ENCODE measurements around the gene UPK2.
"Not testable (repeated sequence)": the region's sequence is repeated elsewhere in the genome, so short reads cannot be mapped to it uniquely, and the experiment has no call there.

Gene UPK2

GRCh38 chr11:118979434-118979833 is 23.3 kb downstream of the UPK2 start:
- peaks cover 6% of the 10 kb centered on the region for H3K4me1 ChIP-seq (ENCODE audit: insufficient read depth, low read length)
- no peak overlapping the region for H3K27ac ChIP-seq (ENCODE audit: low read depth, low read length)
- H3K27me3 ChIP-seq (ENCODE audit: control insufficient read depth in 1 of 2, insufficient read depth in 2 of 2, low read length in 2 of 2), result no peaks in the 10 kb centered on the region
- H3K9ac ChIP-seq (ENCODE audit: low read length), result no peak overlapping the region
- H3K9me3 ChIP-seq (ENCODE audit: low read length), result no peaks in the 10 kb centered on the region
- no peaks in the 10 kb centered on the region for H3K36me3 ChIP-seq (ENCODE audit: insufficient read depth, low read length)
- no peak overlapping the region for H3K4me3 ChIP-seq (ENCODE audit: low read depth in 1 of 2, low read length in 2 of 2)

GRCh38 chr11:118980191-118980881 is 24.2 kb downstream of the UPK2 start:
- no peak overlapping the region for H3K27ac ChIP-seq (ENCODE audit: low read depth, low read length)
- H3K4me3 ChIP-seq (ENCODE audit: low read depth in 1 of 2, low read length in 2 of 2), result no peak overlapping the region
- H3K4me1 ChIP-seq (ENCODE audit: insufficient read depth, low read length), result peaks cover 6% of the 10 kb centered on the region
- H3K9ac ChIP-seq (ENCODE audit: low read length), result no peak overlapping the region
- H3K36me3 ChIP-seq (ENCODE audit: insufficient read depth, low read length), result no peaks in the 10 kb centered on the region
- H3K27me3 ChIP-seq (ENCODE audit: control insufficient read depth in 1 of 2, insufficient read depth in 2 of 2, low read length in 2 of 2), result no peaks in the 10 kb centered on the region
- no peaks in the 10 kb centered on the region for H3K9me3 ChIP-seq (ENCODE audit: low read length)

- H3K27me3 ChIP-seq (ENCODE audit: control insufficient read depth in 1 of 2, insufficient read depth in 2 of 2, low read length in 2 of 2); H3K9me3 ChIP-seq (ENCODE audit: low read length); H3K27ac ChIP-seq (ENCODE audit: low read depth, low read length); H3K36me3 ChIP-seq (ENCODE audit: insufficient read depth, low read length); H3K4me3 ChIP-seq (ENCODE audit: low read depth in 1 of 2, low read length in 2 of 2); H3K9ac ChIP-seq (ENCODE audit: low read length); H3K4me1 ChIP-seq (ENCODE audit: insufficient read depth, low read length): not testable (repeated sequence)
Measured at GRCh38 chr11:118984337-118984736, 28.2 kb downstream of the UPK2 start.

- no peaks in the 10 kb centered on the region for H3K36me3 ChIP-seq (ENCODE audit: insufficient read depth, low read length)
- H3K4me3 ChIP-seq (ENCODE audit: low read depth in 1 of 2, low read length in 2 of 2), result no peak overlapping the region
- no peaks in the 10 kb centered on the region for H3K27me3 ChIP-seq (ENCODE audit: control insufficient read depth in 1 of 2, insufficient read depth in 2 of 2, low read length in 2 of 2)
- no peak overlapping the region for H3K9ac ChIP-seq (ENCODE audit: low read length)
- H3K9me3 ChIP-seq (ENCODE audit: low read length), result no peaks in the 10 kb centered on the region
- peaks cover 5% of the 10 kb centered on the region for H3K4me1 ChIP-seq (ENCODE audit: insufficient read depth, low read length)
- no peak overlapping the region for H3K27ac ChIP-seq (ENCODE audit: low read depth, low read length)
Measured at GRCh38 chr11:118984825-118985224, 28.7 kb downstream of the UPK2 start.

- no peaks in the 10 kb centered on the region for H3K9me3 ChIP-seq (ENCODE audit: low read length)
- H3K9ac ChIP-seq (ENCODE audit: low read length), result no peak overlapping the region
- no peaks in the 10 kb centered on the region for H3K27me3 ChIP-seq (ENCODE audit: control insufficient read depth in 1 of 2, insufficient read depth in 2 of 2, low read length in 2 of 2)
- no peaks in the 10 kb centered on the region for H3K36me3 ChIP-seq (ENCODE audit: insufficient read depth, low read length)
- no peaks in the 10 kb centered on the region for H3K4me1 ChIP-seq (ENCODE audit: insufficient read depth, low read length)
- H3K27ac ChIP-seq (ENCODE audit: low read depth, low read length), result no peak overlapping the region
- H3K4me3 ChIP-seq (ENCODE audit: low read depth in 1 of 2, low read length in 2 of 2), result no peak overlapping the region
Measured at GRCh38 chr11:118988280-118988679, 32.2 kb downstream of the UPK2 start.

GRCh38 chr11:118991486-118992038 is 35.5 kb downstream of the UPK2 start:
- H3K36me3 ChIP-seq (ENCODE audit: insufficient read depth, low read length); H3K9ac ChIP-seq (ENCODE audit: low read length); H3K4me3 ChIP-seq (ENCODE audit: low read depth in 1 of 2, low read length in 2 of 2); H3K9me3 ChIP-seq (ENCODE audit: low read length); H3K4me1 ChIP-seq (ENCODE audit: insufficient read depth, low read length); H3K27me3 ChIP-seq (ENCODE audit: control insufficient read depth in 1 of 2, insufficient read depth in 2 of 2, low read length in 2 of 2); H3K27ac ChIP-seq (ENCODE audit: low read depth, low read length): not testable (repeated sequence)

- peaks cover 9% of the 10 kb centered on the region for H3K36me3 ChIP-seq (ENCODE audit: insufficient read depth, low read length)
- H3K27me3 ChIP-seq (ENCODE audit: control insufficient read depth in 1 of 2, insufficient read depth in 2 of 2, low read length in 2 of 2), result no peaks in the 10 kb centered on the region
- peaks cover 18% of the 10 kb centered on the region for H3K4me1 ChIP-seq (ENCODE audit: insufficient read depth, low read length)
- H3K27ac ChIP-seq (ENCODE audit: low read depth, low read length), result peak overlapping the region; percentile 84
- no peaks in the 10 kb centered on the region for H3K9me3 ChIP-seq (ENCODE audit: low read length)
- H3K4me3 ChIP-seq (ENCODE audit: low read depth in 1 of 2, low read length in 2 of 2), result peak overlapping the region; percentile 75 to 99
- peak overlapping the region; percentile 71 for H3K9ac ChIP-seq (ENCODE audit: low read length)
Measured at GRCh38 chr11:118996926-118997626, 41.0 kb downstream of the UPK2 start.

GRCh38 chr11:118997627-118998387 is 41.7 kb downstream of the UPK2 start, which contains the start of gene CENATAC:
Gene CENATAC (plus strand): TSS chr11:118998138. CDS start chr11:118998198, 60 bp downstream.
- H3K4me1 ChIP-seq (ENCODE audit: insufficient read depth, low read length), result peaks cover 18% of the 10 kb centered on the region
- H3K4me3 ChIP-seq (ENCODE audit: low read depth in 1 of 2, low read length in 2 of 2), result peak within 1 kb of the TSS; percentile 75 to 99
- H3K27me3 ChIP-seq (ENCODE audit: control insufficient read depth in 1 of 2, insufficient read depth in 2 of 2, low read length in 2 of 2), result no peaks in the 10 kb centered on the region
- H3K36me3 ChIP-seq (ENCODE audit: insufficient read depth, low read length), result peaks cover 12% of the 10 kb centered on the region
- peak within 1 kb of the TSS; percentile 71 for H3K9ac ChIP-seq (ENCODE audit: low read length)
- H3K9me3 ChIP-seq (ENCODE audit: low read length), result no peaks in the 10 kb centered on the region
- H3K27ac ChIP-seq (ENCODE audit: low read depth, low read length), result peak within 1 kb of the TSS; percentile 84

- peaks cover 18% of the 10 kb centered on the region for H3K4me1 ChIP-seq (ENCODE audit: insufficient read depth, low read length)
- H3K36me3 ChIP-seq (ENCODE audit: insufficient read depth, low read length), result peaks cover 17% of the 10 kb centered on the region
- H3K4me3 ChIP-seq (ENCODE audit: low read depth in 1 of 2, low read length in 2 of 2), result peak overlapping the region; percentile 75 to 99
- H3K9ac ChIP-seq (ENCODE audit: low read length), result peak overlapping the region; percentile 71
- no peaks in the 10 kb centered on the region for H3K9me3 ChIP-seq (ENCODE audit: low read length)
- H3K27me3 ChIP-seq (ENCODE audit: control insufficient read depth in 1 of 2, insufficient read depth in 2 of 2, low read length in 2 of 2), result no peaks in the 10 kb centered on the region
- peak overlapping the region; percentile 84 for H3K27ac ChIP-seq (ENCODE audit: low read depth, low read length)
Measured at GRCh38 chr11:118998388-118998717, 42.3 kb downstream of the UPK2 start.

GRCh38 chr11:118998822-118999221 is 42.7 kb downstream of the UPK2 start:
- peak overlapping the region; percentile 71 for H3K9ac ChIP-seq (ENCODE audit: low read length)

GRCh38 chr11:119000906-119001305 is 44.8 kb downstream of the UPK2 start:
- Histone ChIP-seq H3K27ac (ENCODE audit: low read depth, low read length) (no peak overlapping the region), H3K4me1 (ENCODE audit: insufficient read depth, low read length) (peaks cover 18% of the 10 kb centered on the region), H3K9me3 (ENCODE audit: low read length) (no peaks in the 10 kb centered on the region), H3K9ac (ENCODE audit: low read length) (no peak overlapping the region), H3K4me3 (ENCODE audit: low read depth in 1 of 2, low read length in 2 of 2) (no peak overlapping the region), H3K36me3 (ENCODE audit: insufficient read depth, low read length) (peaks cover 17% of the 10 kb centered on the region), H3K27me3 (ENCODE audit: control insufficient read depth in 1 of 2, insufficient read depth in 2 of 2, low read length in 2 of 2) (no peaks in the 10 kb centered on the region)

More at GRCh38 chr11:118998822-118999221, 42.7 kb downstream of the UPK2 start:
- H3K4me3 ChIP-seq (ENCODE audit: low read depth in 1 of 2, low read length in 2 of 2), result peak overlapping the region; percentile 75 to 99
- H3K27me3 ChIP-seq (ENCODE audit: control insufficient read depth in 1 of 2, insufficient read depth in 2 of 2, low read length in 2 of 2), result no peaks in the 10 kb centered on the region
- peaks cover 17% of the 10 kb centered on the region for H3K36me3 ChIP-seq (ENCODE audit: insufficient read depth, low read length)
- no peak overlapping the region for H3K27ac ChIP-seq (ENCODE audit: low read depth, low read length)
- H3K9me3 ChIP-seq (ENCODE audit: low read length), result no peaks in the 10 kb centered on the region
- H3K4me1 ChIP-seq (ENCODE audit: insufficient read depth, low read length), result peaks cover 18% of the 10 kb centered on the region
